Measurements from ENCODE around the gene MCM10. TPM values are rescaled to one million over a fixed set of nuclear protein-coding genes. Genes with fewer than 3 reads are reported as not detected.

The MCM10 gene
- polyA plus RNA-seq, 1 experiment: 2.3 TPM

- H3K4me3 ChIP-seq (ENCODE audit: low read depth, low read length): no peak overlapping the region
- ChIA-PET POLR2A (no interaction called here), CTCF (no interaction called here)
- TF ChIP-seq CTCF (IDR thresholded peaks at IDR 0.05; ENCODE audit: insufficient read depth, low read depth, low read length): no peak
- H3K36me3 ChIP-seq (ENCODE audit: control insufficient read depth, insufficient read depth, low read length): no peaks in the 10 kb centered on the region
- H3K27me3 ChIP-seq (ENCODE audit: control insufficient read depth, insufficient read depth, low read length): no peaks in the 10 kb centered on the region
- DNase-seq (ENCODE audit: low read depth): no peak
Observed at GRCh38 chr10:13165177-13165576, 3.8 kb downstream of the MCM10 start.

- no peaks in the 10 kb centered on the region for H3K27me3 ChIP-seq (ENCODE audit: control insufficient read depth, insufficient read depth, low read length)
- CTCF ChIA-PET: no interaction called here
- TF ChIP-seq CTCF (IDR thresholded peaks at IDR 0.05; ENCODE audit: insufficient read depth, low read depth, low read length): no peak
- DNase-seq (ENCODE audit: low read depth): no peak
- POLR2A ChIA-PET: no interaction called here
- no peaks in the 10 kb centered on the region for H3K36me3 ChIP-seq (ENCODE audit: control insufficient read depth, insufficient read depth, low read length)
- no peak overlapping the region for H3K4me3 ChIP-seq (ENCODE audit: low read depth, low read length)
Observed at GRCh38 chr10:13167568-13167967, 6.2 kb downstream of the MCM10 start.

GRCh38 chr10:13168781-13169180 lies 7.4 kb downstream of the MCM10 start:
- no peak for DNase-seq (ENCODE audit: low read depth)

GRCh38 chr10:13173616-13174015 lies 12.3 kb downstream of the MCM10 start:
- ChIA-PET CTCF (interaction anchor here (1.0 kb wide), 1 partner anchor 12 kb away, joined by 5 read pairs; the partner anchor contains the start of gene MCM10), POLR2A (no interaction called here)
- no peak for TF ChIP-seq CTCF (IDR thresholded peaks at IDR 0.05; ENCODE audit: insufficient read depth, low read depth, low read length)
- no peak for DNase-seq (ENCODE audit: low read depth)
- Histone ChIP-seq H3K27me3 (ENCODE audit: control insufficient read depth, insufficient read depth, low read length) (no peaks in the 10 kb centered on the region), H3K4me3 (ENCODE audit: low read depth, low read length) (no peak overlapping the region), H3K36me3 (ENCODE audit: control insufficient read depth, insufficient read depth, low read length) (no peaks in the 10 kb centered on the region; the same call in 1 of the 2 replicates)

More at GRCh38 chr10:13168781-13169180, 7.4 kb downstream of the MCM10 start:
- Histone ChIP-seq H3K4me3 (ENCODE audit: low read depth, low read length) (no peak overlapping the region), H3K27me3 (ENCODE audit: control insufficient read depth, insufficient read depth, low read length) (no peaks in the 10 kb centered on the region), H3K36me3 (ENCODE audit: control insufficient read depth, insufficient read depth, low read length) (no peaks in the 10 kb centered on the region)
- ChIA-PET CTCF (no interaction called here), POLR2A (no interaction called here)
- TF ChIP-seq CTCF (IDR thresholded peaks at IDR 0.05; ENCODE audit: insufficient read depth, low read depth, low read length): no peak

- CTCF ChIA-PET: interaction anchor here (1.0 to 2.2 kb wide), 2 partner anchors 19 to 26 kb away, joined by 3 to 6 read pairs; partner anchors contain the start of gene MCM10
- Histone ChIP-seq H3K36me3 (ENCODE audit: control insufficient read depth, insufficient read depth, low read length) (peaks cover 2% of the 10 kb centered on the region), H3K4me3 (ENCODE audit: low read depth, low read length) (no peak overlapping the region), H3K27me3 (ENCODE audit: control insufficient read depth, insufficient read depth, low read length) (no peaks in the 10 kb centered on the region)
- no peak for TF ChIP-seq CTCF (IDR thresholded peaks at IDR 0.05; ENCODE audit: insufficient read depth, low read depth, low read length)
- POLR2A ChIA-PET: no interaction called here
- DNase-seq (ENCODE audit: low read depth): no peak
Observed at GRCh38 chr10:13180788-13181187, 19.4 kb downstream of the MCM10 start.
